NOMO-1 (cell line): ENCODE results near the gene SETD1B.

ENCODE experiments used
- DNase-seq, 2 experiments: peaks; one replicate each; lab custom pipeline; 2025; ENCODE audit not compliant: unreplicated experiment in 2 of 2; lab: John Stamatoyannopoulos, UW

Gene SETD1B

DNA sequence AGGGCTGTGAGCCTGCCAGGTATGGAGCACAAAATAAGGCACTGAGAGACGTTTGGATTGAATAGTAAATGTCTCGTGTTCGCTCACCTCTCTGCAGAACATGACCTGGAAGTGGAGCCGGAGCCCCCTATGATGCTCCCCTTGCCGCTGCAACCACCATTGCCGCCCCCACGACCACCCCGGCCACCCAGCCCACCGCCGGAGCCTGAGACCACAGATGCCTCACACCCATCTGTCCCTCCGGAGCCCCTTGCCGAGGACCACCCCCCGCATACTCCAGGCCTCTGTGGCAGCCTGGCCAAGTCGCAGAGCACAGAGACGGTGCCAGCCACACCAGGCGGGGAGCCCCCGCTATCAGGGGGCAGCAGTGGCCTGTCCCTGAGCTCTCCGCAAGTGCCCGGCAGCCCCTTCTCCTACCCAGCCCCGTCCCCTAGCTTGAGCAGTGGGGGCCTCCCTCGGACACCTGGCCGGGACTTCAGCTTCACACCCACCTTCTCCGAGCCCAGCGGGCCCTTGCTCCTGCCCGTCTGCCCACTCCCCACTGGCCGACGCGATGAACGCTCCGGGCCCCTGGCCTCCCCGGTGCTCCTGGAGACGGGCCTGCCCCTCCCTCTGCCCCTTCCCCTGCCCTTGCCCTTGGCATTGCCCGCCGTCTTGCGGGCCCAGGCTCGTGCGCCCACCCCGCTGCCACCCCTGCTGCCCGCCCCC lies 18.7 kb downstream of the SETD1B start:
- no peak for DNase-seq

- no peak for DNase-seq
These were observed 19.4 kb downstream of the SETD1B start for GRCh38 chr12:121823101-121823726.

DNA sequence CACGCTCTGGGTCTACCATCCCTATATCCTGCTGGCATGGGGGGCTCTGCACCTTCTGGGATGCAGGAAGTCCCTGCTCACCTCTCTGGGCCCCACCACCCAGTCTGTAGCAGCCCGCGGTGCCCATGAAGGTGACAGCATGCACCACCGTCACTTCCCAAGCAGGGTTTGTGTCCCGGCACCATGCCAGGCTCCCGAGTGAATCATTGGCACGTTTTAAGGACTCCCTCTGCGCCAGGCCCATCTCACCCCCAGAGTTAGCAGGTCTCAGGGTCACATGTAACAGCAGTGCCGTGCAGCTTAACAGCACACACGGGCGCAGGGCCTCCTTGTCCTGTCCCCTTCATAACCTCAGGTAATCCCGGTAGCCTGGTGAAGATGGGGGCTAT lies 19.9 kb downstream of the SETD1B start:
- no peak for DNase-seq

GRCh38 chr12:121825041-121825523 lies 21.3 kb downstream of the SETD1B start:
- DNase-seq, result no peak

- DNase-seq, result no peak
These were observed 22.7 kb downstream of the SETD1B start for GRCh38 chr12:121826318-121827150.

DNA sequence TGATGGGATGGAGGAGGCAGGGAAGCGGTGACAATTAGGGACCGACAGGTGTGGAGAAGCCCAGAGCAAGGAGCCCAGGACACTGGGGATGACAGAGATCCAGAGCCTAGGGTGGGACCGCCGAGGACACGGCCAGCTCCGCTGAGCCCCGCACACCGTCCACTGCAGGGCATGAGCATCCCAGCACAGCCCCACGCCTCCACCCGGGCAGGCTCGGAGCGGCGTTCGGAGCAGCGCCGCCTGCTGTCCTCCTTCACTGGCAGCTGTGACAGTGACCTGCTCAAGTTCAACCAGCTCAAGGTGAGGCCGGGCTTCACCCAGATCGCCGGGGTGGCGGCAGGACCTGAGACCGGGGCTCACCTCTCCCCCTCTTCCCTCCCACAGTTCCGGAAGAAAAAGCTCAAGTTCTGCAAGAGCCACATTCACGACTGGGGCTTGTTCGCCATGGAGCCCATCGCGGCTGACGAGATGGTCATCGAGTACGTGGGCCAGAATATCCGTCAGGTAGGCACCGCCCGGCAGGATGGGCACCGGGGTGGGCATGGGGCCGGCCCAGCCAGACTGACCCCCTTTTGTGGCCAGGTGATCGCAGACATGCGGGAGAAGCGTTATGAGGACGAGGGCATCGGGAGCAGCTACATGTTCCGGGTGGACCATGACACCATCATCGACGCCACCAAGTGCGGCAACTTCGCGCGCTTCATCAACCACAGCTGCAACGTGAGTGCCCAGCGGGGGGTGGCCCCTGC lies 23.7 kb downstream of the SETD1B start:
- DNase-seq, result no peak

DNA sequence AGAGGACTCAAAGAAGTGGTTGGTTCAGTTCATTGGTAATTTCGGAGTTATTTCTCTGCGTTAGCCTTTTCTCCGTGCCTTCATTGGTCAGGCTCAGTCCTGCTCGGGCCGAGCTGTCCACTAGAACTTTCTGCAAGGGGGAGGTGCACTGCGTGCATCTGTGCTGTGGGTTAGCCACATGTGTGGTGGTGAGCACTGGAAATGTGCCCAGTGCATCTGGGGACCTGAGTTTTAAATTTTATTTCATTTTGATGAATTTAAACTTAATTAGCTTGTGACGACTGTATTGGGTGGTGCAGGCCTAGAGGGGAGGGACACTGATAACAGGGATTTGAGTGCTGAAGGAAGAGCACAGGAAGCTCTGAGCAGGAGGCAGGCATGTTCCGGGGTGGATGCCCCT lies 24.5 kb downstream of the SETD1B start:
- DNase-seq, result no peak

- no peak for DNase-seq
These were observed 25.0 kb downstream of the SETD1B start for GRCh38 chr12:121828826-121829225.

GRCh38 chr12:121829250-121829918 lies 25.6 kb downstream of the SETD1B start:
- no peak for DNase-seq

DNA sequence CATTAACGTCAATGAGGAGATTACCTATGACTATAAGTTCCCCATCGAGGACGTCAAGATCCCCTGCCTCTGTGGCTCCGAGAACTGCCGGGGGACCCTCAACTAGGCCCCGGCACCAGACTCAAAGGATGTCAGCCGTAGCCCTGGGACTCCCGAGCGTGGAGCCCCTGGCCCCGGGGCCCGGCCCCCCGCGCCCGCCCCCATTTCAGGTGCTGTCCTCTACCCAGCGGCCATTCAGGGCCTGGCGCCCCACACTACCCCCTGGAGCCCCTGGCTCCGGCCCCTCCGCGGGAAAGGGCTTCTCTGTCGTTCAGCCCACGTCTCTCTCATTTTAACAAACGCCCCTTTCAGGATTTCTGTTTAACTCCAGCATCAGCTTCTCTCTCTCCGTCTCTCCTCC lies 26.3 kb downstream of the SETD1B start:
- no peak for DNase-seq

- DNase-seq, result no peak
These were observed 26.9 kb downstream of the SETD1B start for GRCh38 chr12:121830588-121831265.

GRCh38 chr12:121831571-121832245 lies 27.9 kb downstream of the SETD1B start:
- peak; percentile 61 to 69 for DNase-seq

GRCh38 chr12:121837680-121838079 lies 33.9 kb downstream of the SETD1B start:
- no peak for DNase-seq

DNA sequence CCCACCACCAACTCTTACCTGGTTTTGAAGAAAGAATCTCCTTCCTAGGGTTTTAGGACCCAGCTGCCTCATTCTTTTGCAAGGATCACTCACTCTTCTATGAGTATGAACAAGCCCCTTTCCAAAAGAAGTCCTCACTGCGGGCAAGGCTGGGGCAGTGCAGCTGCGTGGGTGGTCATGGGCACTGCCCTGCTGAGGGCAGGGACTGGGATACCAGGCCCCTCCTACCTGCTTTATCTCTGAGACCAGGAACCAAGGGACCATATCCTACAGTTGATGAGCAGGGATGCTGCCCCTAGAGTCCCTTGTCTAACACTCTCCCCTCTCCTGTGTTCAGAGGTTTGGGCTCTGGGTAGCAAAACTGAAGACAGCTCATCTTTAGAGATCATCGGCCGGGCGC lies 34.3 kb downstream of the SETD1B start:
- no peak for DNase-seq

- peak; percentile 97 to 98 for DNase-seq
These were observed 35.5 kb downstream of the SETD1B start for GRCh38 chr12:121839106-121839992.

DNA sequence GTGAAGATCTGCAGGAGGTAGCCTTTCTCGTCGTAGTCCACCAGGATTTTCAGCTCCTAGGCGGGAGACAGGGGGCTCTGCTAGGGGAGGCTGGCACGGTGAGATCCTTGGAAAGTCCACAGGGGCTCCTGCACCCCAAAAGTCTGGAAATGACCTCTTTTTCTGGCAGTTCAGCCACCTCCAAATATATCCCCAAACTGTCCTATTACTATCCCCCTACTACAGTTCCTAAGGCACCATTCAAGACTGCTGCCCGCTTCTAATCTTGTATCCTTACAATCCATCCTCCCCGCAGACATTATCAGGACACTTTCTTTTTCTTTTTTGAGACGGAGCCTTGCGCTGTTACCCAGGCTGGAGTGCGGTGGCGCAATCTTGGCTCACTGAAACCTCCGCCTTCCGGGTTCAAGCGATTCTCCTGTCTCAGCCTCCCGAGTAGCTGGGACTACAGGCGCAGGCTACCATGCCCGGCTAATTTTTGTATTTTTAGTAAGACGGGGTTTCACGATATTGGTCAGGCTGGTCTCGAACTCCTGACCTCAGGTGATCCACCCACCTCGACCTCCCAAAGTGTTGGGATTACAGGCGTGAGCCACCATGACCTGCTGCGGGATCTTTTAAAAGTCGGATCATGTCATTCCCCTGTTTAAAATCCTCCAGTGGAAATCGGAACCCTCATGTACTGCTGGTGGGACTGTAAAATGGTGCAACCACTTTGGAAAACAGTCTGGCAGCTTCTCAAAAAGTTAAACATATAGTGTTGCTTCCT lies 36.4 kb downstream of the SETD1B start:
- peak; percentile 13 to 23 for DNase-seq

GRCh38 chr12:121843236-121843982 lies 39.6 kb downstream of the SETD1B start:
- no peak for DNase-seq
